AG20443 (cell line): ENCODE data around the gene NRP1.

Source experiments
- DNase-seq: peaks from one replicate; pipeline ENCODE4 v3.0.0; 2012; ENCODE audit warnings: low spot score, mixed read lengths

Gene NRP1

GRCh38 chr10:33212061-33212748, 122.3 kb downstream of the NRP1 start:
- DNase-seq = no peak

- peak; percentile 89 for DNase-seq
Measured at GRCh38 chr10:33211106-33211878, 123.2 kb downstream of the NRP1 start.

GRCh38 chr10:33209802-33210201, 124.7 kb downstream of the NRP1 start:
- no peak for DNase-seq

GRCh38 chr10:33208166-33208565, 126.3 kb downstream of the NRP1 start:
- DNase-seq = no peak

GRCh38 chr10:33204031-33204430, 130.4 kb downstream of the NRP1 start:
- no peak for DNase-seq

- DNase-seq = no peak
Measured at GRCh38 chr10:33201971-33202370, 132.5 kb downstream of the NRP1 start.

- no peak for DNase-seq
Measured at GRCh38 chr10:33201056-33201780, 133.2 kb downstream of the NRP1 start.

- DNase-seq = no peak
Measured at GRCh38 chr10:33199731-33200232, 134.7 kb downstream of the NRP1 start.

- DNase-seq = no peak
Measured at GRCh38 chr10:33198610-33199009, 135.9 kb downstream of the NRP1 start.

GRCh38 chr10:33196710-33197491, 137.6 kb downstream of the NRP1 start:
- no peak for DNase-seq

- no peak for DNase-seq
Measured at GRCh38 chr10:33196377-33196706, 138.1 kb downstream of the NRP1 start.

- no peak for DNase-seq
Measured at GRCh38 chr10:33195608-33196376, 138.7 kb downstream of the NRP1 start.

- peak; percentile 57 for DNase-seq
Measured at GRCh38 chr10:33193701-33194521, 140.6 kb downstream of the NRP1 start.

- peak; percentile 86 for DNase-seq
Measured at GRCh38 chr10:33193057-33193700, 141.3 kb downstream of the NRP1 start.

GRCh38 chr10:33192190-33192589, 142.3 kb downstream of the NRP1 start:
- no peak for DNase-seq

GRCh38 chr10:33190406-33190805, 144.1 kb downstream of the NRP1 start:
- no peak for DNase-seq

- no peak for DNase-seq
Measured at GRCh38 chr10:33189808-33190207, 144.7 kb downstream of the NRP1 start.

- DNase-seq = no peak
Measured at GRCh38 chr10:33189363-33189762, 145.1 kb downstream of the NRP1 start.

- DNase-seq = no peak
Measured at GRCh38 chr10:33187427-33187999, 147.0 kb downstream of the NRP1 start.
